HepG2 (cell line): ENCODE results near the gene ITGA6. TPM values are rescaled to one million over a fixed set of nuclear protein-coding genes. Genes with fewer than 3 reads are reported as not detected.
A peak's percentile ranks its signal among the peaks of the same experiment; 100 is the strongest.

ENCODE experiments used
- CBX2 ChIP-seq, 2 experiments: fragments of 200-600 bp in 1 of 2; sonication (generic); formaldehyde crosslinking in 1 of 2; IDR thresholded peaks; 2 replicates each; pipeline versions ENCODE4 v1.7.0 to v1.8.1; 2018 to 2022; ENCODE audit warnings: low read depth in 2 of 2, low read length in 1 of 2, mild to moderate bottlenecking in 1 of 2, missing genetic modification reagents in 1 of 2
- CC2D1A ChIP-seq: sonication (generic); formaldehyde crosslinking; IDR thresholded peaks from 2 replicates; pipeline ENCODE4 v1.8.1; 2023; ENCODE audit warnings: mild to moderate bottlenecking, missing genetic modification reagents
- CENPT ChIP-seq: sonication (generic); formaldehyde crosslinking; IDR thresholded peaks from 2 replicates; pipeline ENCODE4 v1.8.0; 2022; ENCODE audit warnings: low read depth, mild to moderate bottlenecking, moderate library complexity, missing genetic modification reagents
- GMEB1 ChIP-seq: sonication (generic); formaldehyde crosslinking; IDR thresholded peaks from 2 replicates; pipeline ENCODE4 v1.5.1; 2020; ENCODE audit warnings: missing genetic modification reagents, mild to moderate bottlenecking, borderline replicate concordance
- KLF11 ChIP-seq: IDR thresholded peaks from 2 replicates; pipeline ENCODE4 v1.6.1; 2016; ENCODE audit warnings: missing compliant biosample characterization
- MTA3 ChIP-seq: sonication (generic); formaldehyde crosslinking; IDR thresholded peaks from 2 replicates; pipeline ENCODE4 v1.4.0; 2020; ENCODE audit warnings: missing genetic modification reagents
- MXI1 ChIP-seq: IDR thresholded peaks from 3 replicates; pipeline ENCODE4 v1.6.1; 2012; ENCODE audit warnings: low read depth, low read length, inconsistent platforms, borderline replicate concordance
- PLSCR1 ChIP-seq: sonication (generic); formaldehyde crosslinking; IDR thresholded peaks from 2 replicates; pipeline ENCODE4 v1.5.0; 2020; ENCODE audit warnings: missing genetic modification reagents, mild to moderate bottlenecking, borderline replicate concordance
- RXRA ChIP-seq: sonication (generic); formaldehyde crosslinking; IDR thresholded peaks from 2 replicates; pipeline ENCODE4 v1.5.1; 2020; ENCODE audit warnings: missing genetic modification reagents
- SNRNP70 ChIP-seq: fragments of 200-400 bp; formaldehyde crosslinking; IDR thresholded peaks from 2 replicates; pipeline ENCODE4 v1.6.1; 2017; ENCODE audit warnings: mild to moderate bottlenecking, low read depth, low read length, moderate library complexity
- SRY ChIP-seq: sonication (generic); formaldehyde crosslinking; IDR thresholded peaks from 2 replicates; pipeline ENCODE4 v1.8.0; 2022; ENCODE audit warnings: mild to moderate bottlenecking, missing genetic modification reagents
- TAF15 ChIP-seq: fragments of 200-400 bp; formaldehyde crosslinking; IDR thresholded peaks from one replicate; pipeline ENCODE4 v1.6.1; 2018; ENCODE audit warnings: mild to moderate bottlenecking, low read depth, low read length; ENCODE audit not compliant: poor library complexity, severe bottlenecking
- TCF12 ChIP-seq, 2 experiments: fragments of 450-650 bp in 1 of 2; sonication (generic) in 1 of 2; formaldehyde crosslinking in 1 of 2; IDR thresholded peaks; 2 replicates each; pipeline versions ENCODE4 v1.6.1 to v1.8.0; 2017 to 2022; ENCODE audit warnings: antibody characterized with exemption in 1 of 2, mild to moderate bottlenecking in 1 of 2, missing genetic modification reagents in 1 of 2, moderate library complexity in 1 of 2
- YEATS4 ChIP-seq: sonication (generic); formaldehyde crosslinking; IDR thresholded peaks from 2 replicates; pipeline ENCODE4 v1.4.0; 2020; ENCODE audit warnings: missing genetic modification reagents, borderline replicate concordance
- ZBTB38 ChIP-seq: sonication (generic); formaldehyde crosslinking; IDR thresholded peaks from 2 replicates; pipeline ENCODE4 v1.5.1; 2020; ENCODE audit warnings: mild to moderate bottlenecking, missing genetic modification reagents
- ZC3H13 ChIP-seq: sonication (generic); formaldehyde crosslinking; IDR thresholded peaks from 2 replicates; pipeline ENCODE4 v1.8.1; 2023; ENCODE audit warnings: mild to moderate bottlenecking, missing genetic modification reagents, moderate library complexity
- ZNF274 ChIP-seq: sonication (generic); formaldehyde crosslinking; IDR thresholded peaks from 2 replicates; pipeline ENCODE4 v1.5.1; 2020; ENCODE audit warnings: mild to moderate bottlenecking, missing genetic modification reagents
- ZNF282 ChIP-seq: fragments of 450-650 bp; IDR thresholded peaks from 2 replicates; pipeline ENCODE4 v1.6.1; 2018; ENCODE audit not compliant: partially characterized antibody
- ZNF546 ChIP-seq: sonication (generic); formaldehyde crosslinking; conservative IDR thresholded peaks from 2 replicates; pipeline ENCODE4 v1.8.1; 2023; ENCODE audit warnings: mild to moderate bottlenecking, missing genetic modification reagents
- ZNF572 ChIP-seq: sonication (generic); formaldehyde crosslinking; IDR thresholded peaks from 2 replicates; pipeline ENCODE4 v1.5.1; 2020; ENCODE audit warnings: mild to moderate bottlenecking, missing genetic modification reagents
- ZNF616 ChIP-seq: sonication (generic); formaldehyde crosslinking; IDR thresholded peaks from 2 replicates; pipeline ENCODE4 v1.5.0; 2020; ENCODE audit warnings: low read depth, mild to moderate bottlenecking, missing genetic modification reagents
- ZNF747 ChIP-seq: sonication (generic); formaldehyde crosslinking; IDR thresholded peaks from 2 replicates; pipeline ENCODE4 v1.8.1; 2023; ENCODE audit warnings: missing genetic modification reagents, mild to moderate bottlenecking, borderline replicate concordance
- polyA plus RNA-seq, 8 experiments: library from polyadenylated mRNA; depleted of rRNA in 3 of 8; stranded (reverse) in 7 of 8; unstranded in 1 of 8; fragments of >200 nt; fragmentation: Illumina TruSeq in 4 of 8; extraction: Trizol in 4 of 8; gene quantifications; 2 replicates each; pipeline versions ENCODE4 v1.2.1 to v1.2.3, GENCODE V29; 2011 to 2016; ENCODE audit warnings: low read depth in 4 of 8, missing spikeins in 1 of 8, mixed read lengths in 1 of 8; ENCODE audit not compliant: insufficient read depth in 1 of 8
- total RNA-seq, 5 experiments: library from RNA; depleted of rRNA; stranded (reverse); fragments of >200 nt; fragmentation: Illumina TruSeq; extraction: Trizol; gene quantifications; 2 replicates each; pipeline ENCODE4 v1.2.3, GENCODE V29; 2016; ENCODE audit warnings: low read depth in 1 of 5
- TF ChIP-seq, protein P1 (sequence below): sonication (generic); formaldehyde crosslinking; IDR thresholded peaks from 2 replicates; pipeline ENCODE4 v1.4.0; 2020; ENCODE audit warnings: missing genetic modification reagents
- TF ChIP-seq, protein P2 (sequence below): sonication (generic); formaldehyde crosslinking; IDR thresholded peaks from 2 replicates; pipeline ENCODE4 v1.5.0; 2020; ENCODE audit warnings: mild to moderate bottlenecking, missing genetic modification reagents

ITGA6 gene
- total and polyA plus RNA-seq, 2 of the 13 experiments (the other 11 are each of a cell fraction or from before 2014, with no cell fraction given): 24.0 to 92.5 TPM

- TF ChIP-seq, protein P1, sequence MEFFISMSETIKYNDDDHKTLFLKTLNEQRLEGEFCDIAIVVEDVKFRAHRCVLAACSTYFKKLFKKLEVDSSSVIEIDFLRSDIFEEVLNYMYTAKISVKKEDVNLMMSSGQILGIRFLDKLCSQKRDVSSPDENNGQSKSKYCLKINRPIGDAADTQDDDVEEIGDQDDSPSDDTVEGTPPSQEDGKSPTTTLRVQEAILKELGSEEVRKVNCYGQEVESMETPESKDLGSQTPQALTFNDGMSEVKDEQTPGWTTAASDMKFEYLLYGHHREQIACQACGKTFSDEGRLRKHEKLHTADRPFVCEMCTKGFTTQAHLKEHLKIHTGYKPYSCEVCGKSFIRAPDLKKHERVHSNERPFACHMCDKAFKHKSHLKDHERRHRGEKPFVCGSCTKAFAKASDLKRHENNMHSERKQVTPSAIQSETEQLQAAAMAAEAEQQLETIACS (CRISPR knock-in tag): no peak
- TF ChIP-seq GMEB1 (CRISPR knock-in tag) (no peak), ZBTB38 (CRISPR knock-in tag) (0 out of 2 replicates have a peak, but pooled peaks have one; percentile 45), SRY (CRISPR knock-in tag) (no peak), ZNF546 (CRISPR knock-in tag) (no peak), TCF12 (IDR thresholded peaks at IDR 0.05) (no peak), TCF12 (CRISPR knock-in tag; IDR thresholded peaks at IDR 0.05) (peak; percentile 68; the same call in 1 of the 2 replicates), ZNF282 (no peak), RXRA (CRISPR knock-in tag) (peak; percentile 91), CENPT (no peak), CBX2 (IDR thresholded peaks at IDR 0.05; ENCODE audit: low read depth, low read length) (no peak), CBX2 (CRISPR knock-in tag; IDR thresholded peaks at IDR 0.05; ENCODE audit: low read depth) (no peak), ZNF616 (no peak), MTA3 (no peak), SNRNP70 (no peak), ZC3H13 (CRISPR knock-in tag) (no peak), ZNF747 (peak; percentile 82; the same call in 1 of the 2 replicates), ZNF274 (no peak), ZNF572 (no peak), PLSCR1 (CRISPR knock-in tag) (no peak), MXI1 (peak; percentile 49; the same call in 1 of the 3 replicates), YEATS4 (CRISPR knock-in tag) (no peak; the same call in 1 of the 2 replicates), TAF15 (no peak), KLF11 (CRISPR knock-in tag) (no peak), CC2D1A (CRISPR knock-in tag) (no peak)
- TF ChIP-seq, protein P2, sequence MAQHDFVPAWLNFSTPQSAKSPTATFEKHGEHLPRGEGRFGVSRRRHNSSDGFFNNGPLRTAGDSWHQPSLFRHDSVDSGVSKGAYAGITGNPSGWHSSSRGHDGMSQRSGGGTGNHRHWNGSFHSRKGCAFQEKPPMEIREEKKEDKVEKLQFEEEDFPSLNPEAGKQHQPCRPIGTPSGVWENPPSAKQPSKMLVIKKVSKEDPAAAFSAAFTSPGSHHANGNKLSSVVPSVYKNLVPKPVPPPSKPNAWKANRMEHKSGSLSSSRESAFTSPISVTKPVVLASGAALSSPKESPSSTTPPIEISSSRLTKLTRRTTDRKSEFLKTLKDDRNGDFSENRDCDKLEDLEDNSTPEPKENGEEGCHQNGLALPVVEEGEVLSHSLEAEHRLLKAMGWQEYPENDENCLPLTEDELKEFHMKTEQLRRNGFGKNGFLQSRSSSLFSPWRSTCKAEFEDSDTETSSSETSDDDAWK (CRISPR knock-in tag): no peak
Observed at GRCh38 chr2:172480301-172481218, 53.2 kb downstream of the ITGA6 start (continued).
